GM23248 (cell line): ENCODE measurements around the gene RSBN1L. TPM values are rescaled to one million over a fixed set of nuclear protein-coding genes. Genes with fewer than 3 reads are reported as not detected.

Source experiments
- DNase-seq: peaks from one replicate; pipeline ENCODE4 v3.0.0-alpha.2; 2015
- H2AFZ ChIP-seq: fragments of 200-600 bp; sonication (generic); 2 replicates; pipeline ENCODE4 v1.6.1; 2016; ENCODE audit warnings: antibody characterized with exemption
- H3F3A ChIP-seq: fragments of 200-600 bp; sonication (generic); 2 replicates; pipeline ENCODE4 v1.6.1; 2016; ENCODE audit warnings: mild to moderate bottlenecking, antibody characterized with exemption, mixed run types; ENCODE audit not compliant: insufficient read depth
- H3K27ac ChIP-seq: fragments of 200-600 bp; sonication (generic); 2 replicates; pipeline ENCODE4 v1.5.1; 2016; ENCODE audit warnings: mild to moderate bottlenecking
- H3K27me3 ChIP-seq: fragments of 200-600 bp; sonication (generic); replicated peaks from 2 replicates; pipeline ENCODE4 v1.6.1; 2016; ENCODE audit warnings: mild to moderate bottlenecking; ENCODE audit not compliant: insufficient read depth
- H3K36me3 ChIP-seq: fragments of 200-600 bp; sonication (generic); 2 replicates; pipeline ENCODE4 v1.6.1; 2016; ENCODE audit warnings: low read depth, mild to moderate bottlenecking
- H3K4me1 ChIP-seq: fragments of 200-600 bp; sonication (generic); 2 replicates; pipeline ENCODE4 v1.6.1; 2016; ENCODE audit warnings: mild to moderate bottlenecking; ENCODE audit not compliant: insufficient read depth
- H3K4me2 ChIP-seq: fragments of 200-600 bp; sonication (generic); one replicate; pipeline ENCODE4 v1.6.1; 2016; ENCODE audit warnings: mild to moderate bottlenecking; ENCODE audit not compliant: unreplicated experiment
- H3K4me3 ChIP-seq: fragments of 200-600 bp; sonication (generic); 2 replicates; pipeline ENCODE4 v1.5.1; 2016; ENCODE audit warnings: mild to moderate bottlenecking
- H3K79me2 ChIP-seq: fragments of 200-600 bp; sonication (generic); 2 replicates; pipeline ENCODE4 v1.6.1; 2016; ENCODE audit warnings: mild to moderate bottlenecking; ENCODE audit not compliant: insufficient read depth
- H3K9ac ChIP-seq: fragments of 200-600 bp; sonication (generic); 2 replicates; pipeline ENCODE4 v1.6.1; 2016; ENCODE audit warnings: mild to moderate bottlenecking
- H3K9me2 ChIP-seq: fragments of 200-600 bp; sonication (generic); 2 replicates; pipeline ENCODE4 v1.6.1; 2016; ENCODE audit warnings: mixed run types, mild to moderate bottlenecking, moderate library complexity; ENCODE audit not compliant: insufficient read depth
- H3K9me3 ChIP-seq: fragments of 200-600 bp; sonication (generic); one replicate; pipeline ENCODE4 v1.6.1; 2017; ENCODE audit warnings: low read depth
- H4K20me1 ChIP-seq: fragments of 200-600 bp; sonication (generic); 2 replicates; pipeline ENCODE4 v1.6.0; 2016; ENCODE audit not compliant: insufficient read depth
- EZH2 ChIP-seq: fragments of 200-600 bp; sonication (generic); IDR thresholded peaks from 2 replicates; pipeline ENCODE4 v1.6.1; 2018; ENCODE audit warnings: antibody characterized with exemption, mild to moderate bottlenecking; ENCODE audit not compliant: insufficient read depth, poor library complexity, severe bottlenecking
- EZH2phosphoT487 ChIP-seq: fragments of 200-600 bp; sonication (generic); IDR thresholded peaks from 2 replicates; pipeline ENCODE4 v1.6.1; 2018; ENCODE audit warnings: antibody characterized with exemption, moderate library complexity, mild to moderate bottlenecking, low read depth; ENCODE audit not compliant: insufficient read depth
- WGBS, 2 experiments: methylation state at CpG; one replicate each; pipeline ENCODE4 v1.1.6; 2015 to 2017; ENCODE audit warnings: low lambda C conversion rate in 2 of 2, low coverage in 1 of 2; ENCODE audit errors: missing lambda C conversion rate in 2 of 2; 5-methylcytosine and 5-hydroxymethylcytosine counted together
- in situ Hi-C: fragments of 300-500 bp; cut with MboI; formaldehyde crosslinking; loops from 2 replicates; pipeline ENCODE4 v1.15.0; 2020
- polyA plus RNA-seq: library from polyadenylated mRNA; unstranded; fragments of >200 nt; fragmentation: Nextera tagmentation; extraction: Ambion mirVana; gene quantifications from 2 replicates; pipeline ENCODE4 v1.2.1, GENCODE V29; 2016
- total RNA-seq: library from RNA; depleted of rRNA; stranded (reverse); fragments of >200 nt; shearing (Covaris generic); gene quantifications from 2 replicates; pipeline ENCODE4 v1.2.3, GENCODE V29; 2014

RSBN1L gene
- total and polyA plus RNA-seq, 2 experiments from 2014 or later = 2.5 to 13.3 TPM

GRCh38 chr7:77794000-77794399 is 97.7 kb downstream of the RSBN1L start:
- Histone ChIP-seq H4K20me1 (no peaks in the 10 kb centered on the region), H2AFZ (no peak overlapping the region), H3K27me3 (no peaks in the 10 kb centered on the region), H3K79me2 (peaks cover 50% of the 10 kb centered on the region), H3K27ac (no peak overlapping the region), H3K9ac (no peak overlapping the region), H3K9me2 (no peaks in the 10 kb centered on the region), H3K4me3 (no peak overlapping the region), H3K4me1 (peaks cover 12% of the 10 kb centered on the region), H3F3A (no peaks in the 10 kb centered on the region), H3K36me3 (no peaks in the 10 kb centered on the region; the same call in 1 of the 2 replicates), H3K9me3 (no peaks in the 10 kb centered on the region), H3K4me2 (no peak overlapping the region)
- WGBS, 2 experiments = 88 to 93% methylated on average over 4 of the region's 4 CpGs
- in situ Hi-C loops = no loop called here
- no peak for DNase-seq
- TF ChIP-seq EZH2 (no peak), EZH2phosphoT487 (no peak)

GRCh38 chr7:77796109-77796508 is 99.8 kb downstream of the RSBN1L start:
- Histone ChIP-seq H3K27me3 (no peaks in the 10 kb centered on the region), H3K9me3 (no peaks in the 10 kb centered on the region), H3K79me2 (peaks cover 71% of the 10 kb centered on the region), H3K4me1 (peaks cover 25% of the 10 kb centered on the region), H3K9ac (no peak overlapping the region), H2AFZ (no peak overlapping the region), H3K4me2 (peak overlapping the region; percentile 98), H3K27ac (no peak overlapping the region), H3K36me3 (no peaks in the 10 kb centered on the region; the same call in 1 of the 2 replicates), H4K20me1 (no peaks in the 10 kb centered on the region), H3K4me3 (peak overlapping the region; percentile 98; the same call in 1 of the 2 replicates), H3F3A (no peaks in the 10 kb centered on the region), H3K9me2 (no peaks in the 10 kb centered on the region)
- TF ChIP-seq EZH2phosphoT487 = no peak
- TF ChIP-seq EZH2 = no peak
- no peak for DNase-seq
- WGBS, 2 experiments = 98 to 100% methylated on average over 3 of the region's 3 CpGs
- in situ Hi-C loops = no loop called here

GRCh38 chr7:77796960-77797359 is 100.7 kb downstream of the RSBN1L start:
- 39 to 42% methylated on average over 5 of the region's 5 CpGs for WGBS, 2 experiments

DNA sequence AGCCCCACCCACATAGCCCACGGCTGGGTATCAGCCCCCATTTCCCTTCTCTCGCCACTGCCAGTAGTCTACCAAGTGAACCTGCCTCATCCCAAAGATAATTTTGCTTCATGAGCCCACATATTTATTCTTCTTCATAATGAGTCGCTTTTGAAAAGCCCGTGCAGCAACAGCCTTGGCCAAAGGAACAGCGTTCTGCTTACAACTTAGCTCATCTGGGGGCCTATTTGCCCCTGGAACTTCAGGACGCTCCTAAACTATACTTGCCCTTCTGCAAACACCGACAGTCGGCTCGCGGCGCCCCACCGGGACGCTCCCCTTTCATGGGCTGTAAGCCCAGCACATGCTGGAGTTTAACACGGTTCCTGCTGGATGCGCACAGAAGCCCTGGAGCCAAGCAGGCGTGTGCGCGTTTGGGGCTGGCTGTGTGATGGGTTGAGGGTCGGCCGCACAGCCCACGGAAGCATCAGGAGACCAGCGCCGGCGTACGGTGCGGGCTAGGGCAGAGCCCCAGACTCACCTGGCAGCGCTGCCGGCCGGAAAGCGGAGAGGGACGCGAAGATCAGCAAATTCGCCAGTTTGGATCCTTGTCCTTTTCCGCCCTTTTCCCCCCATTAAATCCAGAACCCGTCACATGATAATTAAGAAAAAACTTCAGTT is 101.6 kb downstream of the RSBN1L start:
- H3F3A ChIP-seq = no peaks in the 10 kb centered on the region
- peaks cover 28% of the 10 kb centered on the region for H3K4me1 ChIP-seq
- no peaks in the 10 kb centered on the region for H4K20me1 ChIP-seq
- H3K27me3 ChIP-seq = no peaks in the 10 kb centered on the region
- H3K9me3 ChIP-seq = no peaks in the 10 kb centered on the region
- 0 to 2% methylated on average over 34 to 35 of the region's 35 CpGs for WGBS, 2 experiments
- peak overlapping the region; percentile 98 for H3K4me3 ChIP-seq
- peak overlapping the region; percentile 98 for H3K4me2 ChIP-seq
- H3K9ac ChIP-seq = peak overlapping the region; percentile 91
- peaks cover 89% of the 10 kb centered on the region for H3K79me2 ChIP-seq
- H2AFZ ChIP-seq = peak overlapping the region; percentile 96
- in situ Hi-C loops = no loop called here
- TF ChIP-seq EZH2 (no peak), EZH2phosphoT487 (no peak)
- peak overlapping the region; percentile 83 for H3K27ac ChIP-seq
- peak; percentile 68 for DNase-seq
- H3K9me2 ChIP-seq = no peaks in the 10 kb centered on the region
- H3K36me3 ChIP-seq = no peaks in the 10 kb centered on the region; the same call in 1 of the 2 replicates

More at GRCh38 chr7:77796960-77797359, 100.7 kb downstream of the RSBN1L start:
- H4K20me1 ChIP-seq = no peaks in the 10 kb centered on the region
- peak overlapping the region; percentile 91 for H3K9ac ChIP-seq
- no peak for TF ChIP-seq EZH2
- no peak for TF ChIP-seq EZH2phosphoT487
- peak overlapping the region; percentile 98 for H3K4me3 ChIP-seq
- no peaks in the 10 kb centered on the region for H3K27me3 ChIP-seq
- H3K9me2 ChIP-seq = no peaks in the 10 kb centered on the region
- DNase-seq = no peak
- H3K36me3 ChIP-seq = no peaks in the 10 kb centered on the region; the same call in 1 of the 2 replicates
- H3K4me1 ChIP-seq = peaks cover 25% of the 10 kb centered on the region
- no peak overlapping the region for H3K27ac ChIP-seq
- H3F3A ChIP-seq = no peaks in the 10 kb centered on the region
- in situ Hi-C loops = no loop called here
- peak overlapping the region; percentile 98 for H3K4me2 ChIP-seq
- no peaks in the 10 kb centered on the region for H3K9me3 ChIP-seq
- H3K79me2 ChIP-seq = peaks cover 80% of the 10 kb centered on the region
- no peak overlapping the region for H2AFZ ChIP-seq
